ENCODE measurements around the gene MUSK.

DNA sequence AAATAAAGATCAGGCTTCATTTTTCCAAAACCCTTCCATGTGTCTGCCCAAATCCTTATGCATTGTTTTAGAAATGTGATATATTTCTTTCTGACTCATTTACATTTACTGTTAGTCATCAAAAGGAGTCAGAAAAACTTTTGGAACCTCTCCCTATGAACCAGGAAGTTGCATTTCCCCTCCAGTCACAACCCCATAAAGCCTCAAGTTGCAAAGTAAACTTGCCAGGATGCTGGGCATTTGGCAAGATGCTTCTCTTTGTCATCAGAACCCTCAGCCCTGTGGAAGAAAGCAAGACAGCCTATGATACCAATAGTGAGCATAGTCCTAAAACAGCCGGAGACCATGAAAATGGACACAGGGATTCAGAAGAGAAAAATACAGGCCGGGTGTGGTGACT lies 84.2 kb downstream of the MUSK start:
- TF ChIP-seq, protein P1, sequence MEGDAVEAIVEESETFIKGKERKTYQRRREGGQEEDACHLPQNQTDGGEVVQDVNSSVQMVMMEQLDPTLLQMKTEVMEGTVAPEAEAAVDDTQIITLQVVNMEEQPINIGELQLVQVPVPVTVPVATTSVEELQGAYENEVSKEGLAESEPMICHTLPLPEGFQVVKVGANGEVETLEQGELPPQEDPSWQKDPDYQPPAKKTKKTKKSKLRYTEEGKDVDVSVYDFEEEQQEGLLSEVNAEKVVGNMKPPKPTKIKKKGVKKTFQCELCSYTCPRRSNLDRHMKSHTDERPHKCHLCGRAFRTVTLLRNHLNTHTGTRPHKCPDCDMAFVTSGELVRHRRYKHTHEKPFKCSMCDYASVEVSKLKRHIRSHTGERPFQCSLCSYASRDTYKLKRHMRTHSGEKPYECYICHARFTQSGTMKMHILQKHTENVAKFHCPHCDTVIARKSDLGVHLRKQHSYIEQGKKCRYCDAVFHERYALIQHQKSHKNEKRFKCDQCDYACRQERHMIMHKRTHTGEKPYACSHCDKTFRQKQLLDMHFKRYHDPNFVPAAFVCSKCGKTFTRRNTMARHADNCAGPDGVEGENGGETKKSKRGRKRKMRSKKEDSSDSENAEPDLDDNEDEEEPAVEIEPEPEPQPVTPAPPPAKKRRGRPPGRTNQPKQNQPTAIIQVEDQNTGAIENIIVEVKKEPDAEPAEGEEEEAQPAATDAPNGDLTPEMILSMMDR (IDR thresholded peaks at IDR 0.05; ENCODE audit: low read length): no peak
- no peak for TF ChIP-seq EZH2 (IDR thresholded peaks at IDR 0.05; ENCODE audit: borderline replicate concordance, low read length)

Data from OCI-LY1 (cell line).